ENCODE measurements around the gene PMM1. TPM values are rescaled to one million over a fixed set of nuclear protein-coding genes. Genes with fewer than 3 reads are reported as not detected.
"Not testable (repeated sequence)": the region's sequence is repeated elsewhere in the genome, so short reads cannot be mapped to it uniquely, and the experiment has no call there.

The PMM1 gene
- total RNA-seq, 1 donor from 2014 or later: 19.5 TPM

- peak; percentile 28 for DNase-seq (ENCODE audit: low spot score)
These were observed 7.4 kb upstream of the PMM1 start for GRCh38 chr22:41596776-41597634.

GRCh38 chr22:41595703-41596102, 6.1 kb upstream of the PMM1 start:
- no peak for DNase-seq (ENCODE audit: low spot score)

GRCh38 chr22:41593336-41593960, 3.8 kb upstream of the PMM1 start:
- not testable (repeated sequence) for DNase-seq (ENCODE audit: low spot score)

- DNase-seq (ENCODE audit: low spot score): no peak
These were observed 2.3 kb downstream of the PMM1 start for GRCh38 chr22:41587347-41587723.

GRCh38 chr22:41585898-41586297, 3.7 kb downstream of the PMM1 start:
- DNase-seq (ENCODE audit: low spot score): no peak

GRCh38 chr22:41584881-41585280, 4.8 kb downstream of the PMM1 start:
- DNase-seq (ENCODE audit: low spot score): no peak

GRCh38 chr22:41582694-41583093, 6.9 kb downstream of the PMM1 start:
- DNase-seq (ENCODE audit: low spot score): no peak

- DNase-seq (ENCODE audit: low spot score): no peak
These were observed 9.7 kb downstream of the PMM1 start for GRCh38 chr22:41579997-41580355.

GRCh38 chr22:41579297-41579996, 10.2 kb downstream of the PMM1 start:
- DNase-seq (ENCODE audit: low spot score): no peak

- DNase-seq (ENCODE audit: low spot score): no peak
These were observed 10.8 kb downstream of the PMM1 start for GRCh38 chr22:41578818-41579217.

- DNase-seq (ENCODE audit: low spot score): no peak
These were observed 11.5 kb downstream of the PMM1 start for GRCh38 chr22:41578114-41578513.

- peak; percentile 27 for DNase-seq (ENCODE audit: low spot score)
These were observed 12.8 kb downstream of the PMM1 start for GRCh38 chr22:41576877-41577276.

- DNase-seq (ENCODE audit: low spot score): no peak
These were observed 14.1 kb downstream of the PMM1 start for GRCh38 chr22:41575533-41575932.

GRCh38 chr22:41574847-41575381, 14.7 kb downstream of the PMM1 start:
- DNase-seq (ENCODE audit: low spot score): no peak

GRCh38 chr22:41573677-41574076, 16.0 kb downstream of the PMM1 start:
- DNase-seq (ENCODE audit: low spot score): no peak

GRCh38 chr22:41572305-41572704, 17.3 kb downstream of the PMM1 start:
- not testable (repeated sequence) for DNase-seq (ENCODE audit: low spot score)

GRCh38 chr22:41571786-41572185, 17.9 kb downstream of the PMM1 start:
- DNase-seq (ENCODE audit: low spot score): no peak

- no peak for DNase-seq (ENCODE audit: low spot score)
These were observed 19.4 kb downstream of the PMM1 start for GRCh38 chr22:41570221-41570620.

- peak; percentile 29 for DNase-seq (ENCODE audit: low spot score)
These were observed 20.8 kb downstream of the PMM1 start for GRCh38 chr22:41568811-41569210.

- DNase-seq (ENCODE audit: low spot score): no peak
These were observed 22.2 kb downstream of the PMM1 start for GRCh38 chr22:41567512-41567768.

- peak; percentile 78 for DNase-seq (ENCODE audit: low spot score)
These were observed 24.1 kb downstream of the PMM1 start for GRCh38 chr22:41565403-41566054.

GRCh38 chr22:41564563-41564962, 25.1 kb downstream of the PMM1 start:
- DNase-seq (ENCODE audit: low spot score): no peak

Data from umbilical cord (tissue), 2 donors.